Astrocyte (in vitro differentiated cells and primary cell): ENCODE data around the gene SLC12A4.

Experiments used
- EZH2 ChIP-seq: IDR thresholded peaks from 2 replicates; pipeline ENCODE4 v1.6.1; 2012; ENCODE audit warnings: mild to moderate bottlenecking, low read length, inconsistent platforms; ENCODE audit not compliant: insufficient read depth
- TF ChIP-seq, protein P1 (sequence below): IDR thresholded peaks from 2 replicates; pipeline ENCODE4 v1.5.1; 2011; ENCODE audit warnings: low read depth, mild to moderate bottlenecking, inconsistent platforms, low read length, moderate library complexity; ENCODE audit not compliant: insufficient read depth

- TF ChIP-seq, protein P1, sequence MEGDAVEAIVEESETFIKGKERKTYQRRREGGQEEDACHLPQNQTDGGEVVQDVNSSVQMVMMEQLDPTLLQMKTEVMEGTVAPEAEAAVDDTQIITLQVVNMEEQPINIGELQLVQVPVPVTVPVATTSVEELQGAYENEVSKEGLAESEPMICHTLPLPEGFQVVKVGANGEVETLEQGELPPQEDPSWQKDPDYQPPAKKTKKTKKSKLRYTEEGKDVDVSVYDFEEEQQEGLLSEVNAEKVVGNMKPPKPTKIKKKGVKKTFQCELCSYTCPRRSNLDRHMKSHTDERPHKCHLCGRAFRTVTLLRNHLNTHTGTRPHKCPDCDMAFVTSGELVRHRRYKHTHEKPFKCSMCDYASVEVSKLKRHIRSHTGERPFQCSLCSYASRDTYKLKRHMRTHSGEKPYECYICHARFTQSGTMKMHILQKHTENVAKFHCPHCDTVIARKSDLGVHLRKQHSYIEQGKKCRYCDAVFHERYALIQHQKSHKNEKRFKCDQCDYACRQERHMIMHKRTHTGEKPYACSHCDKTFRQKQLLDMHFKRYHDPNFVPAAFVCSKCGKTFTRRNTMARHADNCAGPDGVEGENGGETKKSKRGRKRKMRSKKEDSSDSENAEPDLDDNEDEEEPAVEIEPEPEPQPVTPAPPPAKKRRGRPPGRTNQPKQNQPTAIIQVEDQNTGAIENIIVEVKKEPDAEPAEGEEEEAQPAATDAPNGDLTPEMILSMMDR: no peak
- TF ChIP-seq EZH2: no peak
Observed at GRCh38 chr16:67977005-67977404, 8.6 kb upstream of the SLC12A4 start.
